ENCODE results near the gene NSMCE4A.
"Not testable (repeated sequence)": the region's sequence is repeated elsewhere in the genome, so short reads cannot be mapped to it uniquely, and the experiment has no call there.

Gene NSMCE4A

GRCh38 chr10:121988361-121989324 is 13.6 kb upstream of the NSMCE4A start, which contains the start of gene TACC2:
Gene TACC2 (plus strand): TSS chr10:121989163. CDS start chr10:122021982, 32,819 bp downstream.
- no peak for DNase-seq

GRCh38 chr10:121984463-121984862 is 9.4 kb upstream of the NSMCE4A start:
- no peak for DNase-seq

- no peak for DNase-seq
These were observed 8.8 kb upstream of the NSMCE4A start for GRCh38 chr10:121983852-121984251.

GRCh38 chr10:121981346-121981745 is 6.3 kb upstream of the NSMCE4A start:
- DNase-seq: no peak

GRCh38 chr10:121978511-121978910 is 3.5 kb upstream of the NSMCE4A start:
- no peak for DNase-seq

GRCh38 chr10:121976607-121977006 is 1.6 kb upstream of the NSMCE4A start:
- DNase-seq: no peak

GRCh38 chr10:121975295-121976086 is 474 bp upstream of the NSMCE4A start:
- DNase-seq: no peak

GRCh38 chr10:121974019-121974534 is 940 bp downstream of the NSMCE4A start:
- peak; percentile 27 for DNase-seq

GRCh38 chr10:121969086-121969485 is 5.9 kb downstream of the NSMCE4A start:
- DNase-seq: not testable (repeated sequence)

- no peak for DNase-seq
These were observed 9.0 kb downstream of the NSMCE4A start for GRCh38 chr10:121965996-121966395.

GRCh38 chr10:121961456-121961855 is 13.6 kb downstream of the NSMCE4A start:
- DNase-seq: no peak

- no peak for DNase-seq
These were observed 15.3 kb downstream of the NSMCE4A start for GRCh38 chr10:121959671-121960070.

GRCh38 chr10:121956111-121957061 is 18.6 kb downstream of the NSMCE4A start:
- no peak for DNase-seq

GRCh38 chr10:121952226-121952625 is 22.8 kb downstream of the NSMCE4A start:
- DNase-seq: no peak

- DNase-seq: no peak
These were observed 25.6 kb downstream of the NSMCE4A start for GRCh38 chr10:121949451-121949850.

GRCh38 chr10:121949049-121949448 is 26.0 kb downstream of the NSMCE4A start:
- no peak for DNase-seq

GRCh38 chr10:121947343-121948330 is 27.4 kb downstream of the NSMCE4A start:
- no peak for DNase-seq

GRCh38 chr10:121942749-121943416 is 32.1 kb downstream of the NSMCE4A start:
- DNase-seq: no peak

- DNase-seq: no peak
These were observed 33.5 kb downstream of the NSMCE4A start for GRCh38 chr10:121941532-121941931.

GRCh38 chr10:121936295-121936694 is 38.7 kb downstream of the NSMCE4A start:
- DNase-seq: no peak
